ENCODE results near the gene OR10H5.

OR10H5 gene

DNA sequence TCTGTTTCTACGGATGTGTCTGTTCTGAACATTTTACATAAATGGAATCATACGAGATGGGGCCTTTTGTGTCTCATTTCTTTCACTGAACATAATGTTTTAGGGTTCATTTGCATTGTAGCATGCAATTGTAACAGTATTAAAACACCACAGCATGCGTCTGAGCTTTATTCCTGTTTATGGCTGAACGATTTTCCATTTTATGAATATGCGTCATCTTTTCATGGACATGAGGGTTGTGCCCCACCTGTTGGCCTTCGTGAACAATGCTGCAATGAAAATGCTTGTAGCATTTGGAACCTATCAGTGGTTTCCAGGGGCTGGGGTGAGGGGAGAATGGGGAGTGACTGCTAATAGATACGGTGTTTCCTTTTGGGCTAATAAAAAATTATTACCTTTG is 22.9 kb downstream of the OR10H5 start:
- DNase-seq (ENCODE audit: low spot score), result no peak
- no peak for TF ChIP-seq CTCF (IDR thresholded peaks at IDR 0.05; ENCODE audit: borderline replicate concordance, control extremely low read depth, extremely low read depth, insufficient read depth, missing control alignments)
- in situ Hi-C loops (cut with MboI; ENCODE audit: low sequenced_read_pairs, unreplicated experiment), result no loop called here

DNA sequence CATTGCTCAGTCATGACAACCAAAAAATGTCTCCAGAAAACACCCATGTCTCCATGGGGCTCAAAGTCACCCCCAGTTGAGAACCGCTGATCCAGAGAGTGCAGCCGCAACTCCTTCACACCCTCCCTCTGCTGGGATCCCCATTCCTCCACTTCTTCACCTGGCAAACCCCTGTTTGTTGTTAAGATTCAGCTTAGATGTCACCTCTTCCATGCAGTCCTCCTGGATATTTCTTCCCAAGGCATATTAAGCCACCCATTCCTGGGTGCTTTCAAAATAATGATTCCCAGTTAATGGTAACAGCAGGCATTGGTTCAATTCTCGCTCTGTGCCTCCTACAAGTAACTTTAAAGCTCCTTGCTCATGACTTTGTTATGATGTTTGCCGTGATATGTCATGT is 24.0 kb downstream of the OR10H5 start:
- in situ Hi-C loops (cut with MboI; ENCODE audit: low sequenced_read_pairs, unreplicated experiment), result no loop called here
- no peak for DNase-seq (ENCODE audit: low spot score)
- TF ChIP-seq CTCF (IDR thresholded peaks at IDR 0.05; ENCODE audit: borderline replicate concordance, control extremely low read depth, extremely low read depth, insufficient read depth, missing control alignments), result no peak

DNA sequence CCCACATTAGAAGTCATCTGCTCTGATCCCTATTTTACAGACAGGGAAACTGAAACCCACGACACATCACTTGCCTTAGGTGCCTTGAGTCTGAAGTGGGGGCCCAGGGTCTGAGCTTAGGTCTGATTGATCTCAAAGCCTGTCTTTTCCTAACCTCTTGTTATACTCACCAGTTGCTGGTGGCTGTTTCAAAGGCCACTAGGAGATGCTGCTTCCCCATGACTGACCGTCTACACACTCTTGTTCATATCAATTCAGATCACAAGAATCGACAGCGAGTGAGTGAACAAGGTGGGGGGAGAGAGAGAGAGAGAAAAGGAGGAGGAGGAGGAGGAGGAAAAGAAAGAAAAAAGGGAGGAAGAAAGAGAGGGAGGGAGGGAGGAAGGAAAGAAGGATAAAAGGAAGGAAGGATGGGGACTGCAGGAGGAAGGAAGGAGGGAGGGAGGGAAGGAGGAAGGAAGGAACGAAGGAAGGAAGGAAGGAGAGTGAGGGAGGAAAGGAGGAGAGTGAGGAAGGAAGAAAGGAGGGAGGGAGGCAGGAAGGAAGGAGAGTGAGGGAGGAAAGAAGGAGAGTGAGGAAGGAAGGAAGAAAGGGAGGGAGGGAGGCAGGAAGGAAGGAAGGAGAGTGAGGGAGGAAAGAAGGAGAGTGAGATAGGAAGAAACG is 24.7 kb downstream of the OR10H5 start:
- DNase-seq (ENCODE audit: low spot score), result no peak
- in situ Hi-C loops (cut with MboI; ENCODE audit: low sequenced_read_pairs, unreplicated experiment), result no loop called here
- peak; percentile 2 for TF ChIP-seq CTCF (IDR thresholded peaks at IDR 0.05; ENCODE audit: borderline replicate concordance, control extremely low read depth, extremely low read depth, insufficient read depth, missing control alignments)

- in situ Hi-C loops (cut with MboI; ENCODE audit: low sequenced_read_pairs, unreplicated experiment), result no loop called here
Observed at GRCh38 chr19:15813916-15814315, 26.5 kb downstream of the OR10H5 start.

DNA sequence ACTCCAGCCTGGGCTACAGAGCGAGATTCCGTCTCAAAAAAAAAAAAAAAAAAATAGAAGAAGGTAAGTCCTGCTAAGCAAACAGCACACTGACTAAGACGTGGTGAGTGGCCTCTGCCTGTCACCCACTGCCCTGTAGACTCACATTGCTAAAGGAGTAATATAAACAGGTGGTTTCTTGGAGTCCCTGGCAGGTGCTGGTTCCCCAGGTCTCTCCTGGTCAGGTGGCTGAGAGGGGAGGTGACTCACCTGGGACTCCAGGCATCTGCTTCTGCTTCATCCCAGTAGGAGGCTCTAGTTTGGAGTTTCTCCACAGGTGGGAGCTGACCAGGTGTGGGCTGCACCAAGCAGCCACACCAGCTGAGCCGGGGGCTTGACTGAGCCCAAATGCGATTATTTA is 27.8 kb downstream of the OR10H5 start, which contains the start of gene OR10H1:
Gene OR10H1 (minus strand): TSS at position 359 of the 400 bp plus-strand sequence. CDS start 7,627 bp downstream, outside the sequence.
- no peak for TF ChIP-seq CTCF (IDR thresholded peaks at IDR 0.05; ENCODE audit: borderline replicate concordance, control extremely low read depth, extremely low read depth, insufficient read depth, missing control alignments)
- in situ Hi-C loops (cut with MboI; ENCODE audit: low sequenced_read_pairs, unreplicated experiment), result no loop called here
- DNase-seq (ENCODE audit: low spot score), result no peak

More at GRCh38 chr19:15813916-15814315, 26.5 kb downstream of the OR10H5 start:
- no peak for TF ChIP-seq CTCF (IDR thresholded peaks at IDR 0.05; ENCODE audit: borderline replicate concordance, control extremely low read depth, extremely low read depth, insufficient read depth, missing control alignments)
- no peak for DNase-seq (ENCODE audit: low spot score)

GRCh38 chr19:15820646-15821045 is 33.2 kb downstream of the OR10H5 start:
- TF ChIP-seq CTCF (IDR thresholded peaks at IDR 0.05; ENCODE audit: borderline replicate concordance, control extremely low read depth, extremely low read depth, insufficient read depth, missing control alignments), result no peak
- in situ Hi-C loops (cut with MboI; ENCODE audit: low sequenced_read_pairs, unreplicated experiment), result no loop called here
- no peak for DNase-seq (ENCODE audit: low spot score)

Measured in GM13976 (cell line).